HG03045 (cell line): ENCODE measurements around the gene EDNRA.

Experiments used
- ATAC-seq: cut with Tn5 transposase; IDR thresholded peaks from one replicate; pipeline ENCODE4 v1.9.1; 2021; ENCODE audit warnings: mild to moderate bottlenecking, moderate library complexity; ENCODE audit not compliant: unreplicated experiment

EDNRA gene

GRCh38 chr4:147586637-147587036 is 105.7 kb downstream of the EDNRA start:
- ATAC-seq = peak; percentile 52

- ATAC-seq = no peak
Observed at GRCh38 chr4:147587041-147587440, 106.1 kb downstream of the EDNRA start.

GRCh38 chr4:147589586-147589985 is 108.7 kb downstream of the EDNRA start:
- ATAC-seq = no peak

- no peak for ATAC-seq
Observed at GRCh38 chr4:147590249-147590920, 109.5 kb downstream of the EDNRA start.

- no peak for ATAC-seq
Observed at GRCh38 chr4:147591106-147591505, 110.2 kb downstream of the EDNRA start.

GRCh38 chr4:147594107-147594506 is 113.2 kb downstream of the EDNRA start:
- ATAC-seq = no peak
